ENCODE results near the gene IL9.

Gene IL9

GRCh38 chr5:135895474-135896006 is at the start of gene IL9:
Gene IL9 (minus strand): TSS chr5:135895841. CDS start chr5:135895816, 25 bp downstream.
- ATAC-seq: peak; percentile 22
- Mint-ChIP-seq H3K9me3 (no peaks in the 10 kb centered on the region), H3K36me3 (ENCODE audit: low read depth) (no peaks in the 10 kb centered on the region), H3K4me3 (no peak within 1 kb of the TSS), H3K4me1 (peaks cover 13% of the 10 kb centered on the region), H3K27me3 (peaks cover 41% of the 10 kb centered on the region), H3K27ac (no peak within 1 kb of the TSS)
- DNase-seq: no peak

GRCh38 chr5:135944967-135945560 is 49.4 kb upstream of the IL9 start:
- DNase-seq (peak; percentile 14), ATAC-seq (no peak)
- Mint-ChIP-seq H3K4me3 (no peak overlapping the region), H3K9me3 (no peaks in the 10 kb centered on the region), H3K4me1 (no peaks in the 10 kb centered on the region), H3K27me3 (peaks cover 17% of the 10 kb centered on the region), H3K36me3 (ENCODE audit: low read depth) (no peaks in the 10 kb centered on the region), H3K27ac (no peak overlapping the region)

- Mint-ChIP-seq H3K4me3 (no peak overlapping the region), H3K27ac (no peak overlapping the region), H3K27me3 (peaks cover 19% of the 10 kb centered on the region), H3K4me1 (no peaks in the 10 kb centered on the region), H3K9me3 (no peaks in the 10 kb centered on the region), H3K36me3 (ENCODE audit: low read depth) (no peaks in the 10 kb centered on the region)
- ATAC-seq: no peak
- DNase-seq: no peak
These were observed 48.9 kb upstream of the IL9 start for GRCh38 chr5:135944564-135944963.

- ATAC-seq: no peak
- Mint-ChIP-seq H3K27me3 (peaks cover 31% of the 10 kb centered on the region), H3K4me3 (no peak overlapping the region), H3K9me3 (no peaks in the 10 kb centered on the region), H3K27ac (no peak overlapping the region), H3K36me3 (ENCODE audit: low read depth) (no peaks in the 10 kb centered on the region), H3K4me1 (no peaks in the 10 kb centered on the region)
- DNase-seq: no peak
These were observed 46.6 kb upstream of the IL9 start for GRCh38 chr5:135942202-135942771.

- Mint-ChIP-seq H3K36me3 (ENCODE audit: low read depth) (no peaks in the 10 kb centered on the region), H3K4me1 (no peaks in the 10 kb centered on the region), H3K4me3 (no peak overlapping the region), H3K9me3 (no peaks in the 10 kb centered on the region), H3K27ac (no peak overlapping the region), H3K27me3 (peaks cover 31% of the 10 kb centered on the region)
- DNase-seq: no peak
- no peak for ATAC-seq
These were observed 46.1 kb upstream of the IL9 start for GRCh38 chr5:135941711-135942110.

GRCh38 chr5:135937245-135937911 is 41.7 kb upstream of the IL9 start:
- H3K27me3 Mint-ChIP-seq: peaks cover 28% of the 10 kb centered on the region
- DNase-seq (no peak), ATAC-seq (no peak)
- H3K9me3 Mint-ChIP-seq: no peaks in the 10 kb centered on the region
- H3K4me1 Mint-ChIP-seq: no peaks in the 10 kb centered on the region
- H3K36me3 Mint-ChIP-seq (ENCODE audit: low read depth): no peaks in the 10 kb centered on the region
- no peak overlapping the region for H3K27ac Mint-ChIP-seq
- H3K4me3 Mint-ChIP-seq: no peak overlapping the region

DNA sequence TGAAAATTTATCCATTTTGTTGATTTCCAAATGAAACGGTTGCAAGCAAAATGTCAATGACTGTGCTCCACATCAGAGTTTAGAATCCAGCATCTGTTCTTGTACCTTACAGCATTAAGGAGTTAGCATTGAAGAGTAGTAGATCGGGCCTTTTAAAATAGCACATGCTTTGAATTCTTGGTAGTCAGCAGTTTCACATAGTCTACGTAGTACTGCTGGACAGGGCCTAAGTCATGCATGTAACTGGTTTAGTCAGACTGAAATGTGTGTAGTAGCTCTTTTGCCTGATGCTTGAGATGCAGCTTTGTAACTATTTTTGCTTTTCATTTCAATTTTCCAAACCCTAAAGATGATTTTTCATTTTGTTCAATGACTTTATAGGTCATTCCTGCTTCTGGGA is 39.3 kb upstream of the IL9 start:
- no peak for DNase-seq
- Mint-ChIP-seq H3K9me3 (no peaks in the 10 kb centered on the region), H3K27ac (no peak overlapping the region), H3K36me3 (ENCODE audit: low read depth) (no peaks in the 10 kb centered on the region), H3K4me1 (no peaks in the 10 kb centered on the region), H3K4me3 (no peak overlapping the region), H3K27me3 (peaks cover 40% of the 10 kb centered on the region)
- ATAC-seq: no peak

DNA sequence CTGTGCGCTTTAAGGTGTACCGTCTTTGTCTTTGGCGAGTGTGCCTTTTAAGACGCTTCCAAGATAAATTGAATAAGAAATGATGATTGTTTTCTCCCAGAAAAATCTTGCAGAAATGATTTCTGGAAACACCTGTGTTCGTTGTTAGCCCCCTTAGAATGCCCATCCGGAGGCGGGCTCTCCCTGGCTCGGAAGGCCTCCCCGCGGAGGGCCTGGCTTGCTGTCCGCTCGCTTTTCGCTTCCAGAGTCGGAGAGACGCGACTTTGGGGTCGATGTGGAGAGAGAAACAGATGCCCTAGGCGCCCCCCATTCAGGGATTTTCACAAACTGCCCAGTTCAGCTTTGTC is 35.3 kb upstream of the IL9 start:
- H3K9me3 Mint-ChIP-seq: no peaks in the 10 kb centered on the region
- H3K36me3 Mint-ChIP-seq (ENCODE audit: low read depth): no peaks in the 10 kb centered on the region
- H3K27me3 Mint-ChIP-seq: peaks cover 58% of the 10 kb centered on the region
- DNase-seq: no peak
- H3K4me3 Mint-ChIP-seq: no peak overlapping the region
- no peak overlapping the region for H3K27ac Mint-ChIP-seq
- no peaks in the 10 kb centered on the region for H3K4me1 Mint-ChIP-seq
- ATAC-seq: no peak

GRCh38 chr5:135930029-135930948 is 34.6 kb upstream of the IL9 start:
- Mint-ChIP-seq H3K4me1 (no peaks in the 10 kb centered on the region), H3K4me3 (no peak overlapping the region), H3K36me3 (ENCODE audit: low read depth) (no peaks in the 10 kb centered on the region), H3K27ac (no peak overlapping the region), H3K27me3 (peaks cover 58% of the 10 kb centered on the region), H3K9me3 (no peaks in the 10 kb centered on the region)
- ATAC-seq (no peak), DNase-seq (no peak)

DNA sequence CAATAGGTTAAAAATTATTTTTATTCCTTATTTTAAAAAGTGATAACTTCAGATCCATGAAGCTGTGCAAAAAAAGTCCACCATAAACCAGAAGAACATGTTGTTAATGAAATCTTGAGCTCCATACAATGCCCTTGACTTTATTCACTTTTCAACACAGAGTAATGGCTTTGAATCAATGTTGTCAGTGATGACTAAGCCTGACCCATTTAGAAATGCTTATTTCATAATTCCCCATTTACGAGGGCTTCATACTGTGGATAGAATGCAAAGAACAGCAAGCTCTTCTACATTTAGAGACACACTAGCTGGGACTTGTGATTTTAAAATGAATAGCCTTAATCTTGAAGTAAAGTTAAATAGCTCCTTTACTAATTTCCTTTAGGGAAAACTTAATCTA is 25.7 kb upstream of the IL9 start:
- ATAC-seq (no peak), DNase-seq (no peak)
- Mint-ChIP-seq H3K9me3 (peaks cover 4% of the 10 kb centered on the region), H3K27ac (no peak overlapping the region), H3K4me1 (peaks cover 3% of the 10 kb centered on the region), H3K27me3 (peaks cover 42% of the 10 kb centered on the region), H3K4me3 (no peak overlapping the region), H3K36me3 (ENCODE audit: low read depth) (no peaks in the 10 kb centered on the region)

DNA sequence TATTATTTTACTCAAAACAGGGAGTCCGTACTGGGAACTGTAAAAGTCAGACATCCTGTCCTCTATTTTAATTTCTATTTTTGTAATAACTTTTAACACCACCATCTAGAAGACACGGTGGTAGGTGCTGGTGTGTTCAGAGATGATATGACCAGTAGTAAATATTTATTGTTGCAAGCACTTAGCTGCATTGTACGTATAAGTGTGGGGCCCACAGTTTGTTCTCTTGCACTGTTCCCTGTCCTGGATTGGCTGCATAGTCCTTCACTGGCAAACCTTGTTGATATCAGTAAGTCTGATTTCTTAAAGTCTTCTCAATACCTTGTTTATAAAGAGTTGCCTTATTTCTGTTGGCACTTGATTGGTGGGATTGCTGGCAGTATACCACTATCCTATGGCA is 24.6 kb upstream of the IL9 start:
- Mint-ChIP-seq H3K9me3 (peaks cover 4% of the 10 kb centered on the region), H3K27me3 (peaks cover 46% of the 10 kb centered on the region), H3K36me3 (ENCODE audit: low read depth) (no peaks in the 10 kb centered on the region), H3K4me1 (peaks cover 3% of the 10 kb centered on the region), H3K27ac (no peak overlapping the region), H3K4me3 (no peak overlapping the region)
- no peak for ATAC-seq
- DNase-seq: no peak

DNA sequence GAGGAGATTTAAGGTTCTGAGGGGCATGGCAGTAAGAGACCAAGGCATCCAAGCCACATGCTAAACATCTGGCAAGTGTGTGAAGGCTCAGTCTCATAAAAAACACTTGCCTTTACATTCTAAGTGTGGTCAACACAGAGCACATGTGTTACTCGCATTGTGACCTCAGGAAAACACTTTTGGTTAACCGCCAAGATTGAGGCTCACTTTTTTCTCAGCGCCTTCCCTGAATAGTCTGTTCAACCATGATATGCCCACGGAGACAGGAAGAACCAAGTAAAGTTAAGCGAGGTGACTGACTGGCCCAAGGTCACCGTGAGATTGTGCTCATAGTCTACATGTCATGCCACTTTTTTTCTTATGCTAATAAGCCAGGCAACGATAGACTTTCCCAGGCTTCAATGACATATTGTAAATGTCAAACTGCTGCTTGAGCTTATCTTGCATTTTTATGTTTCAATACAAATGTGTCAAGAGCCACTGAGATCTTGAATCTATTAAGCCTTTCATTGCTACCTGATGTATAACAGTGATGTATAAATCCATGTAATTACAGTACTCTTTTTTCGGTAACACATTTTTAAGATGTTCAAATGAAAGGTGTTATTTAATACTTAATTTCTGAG is 21.1 kb upstream of the IL9 start:
- Mint-ChIP-seq H3K4me3 (no peak overlapping the region), H3K4me1 (peaks cover 13% of the 10 kb centered on the region), H3K9me3 (peaks cover 8% of the 10 kb centered on the region), H3K27ac (no peak overlapping the region), H3K27me3 (peaks cover 47% of the 10 kb centered on the region), H3K36me3 (ENCODE audit: low read depth) (peaks cover 1% of the 10 kb centered on the region)
- ATAC-seq: peak; percentile 35
- no peak for DNase-seq

- H3K4me1 Mint-ChIP-seq: peaks cover 13% of the 10 kb centered on the region
- ATAC-seq (no peak), DNase-seq (no peak)
- peaks cover 8% of the 10 kb centered on the region for H3K9me3 Mint-ChIP-seq
- H3K27ac Mint-ChIP-seq: no peak overlapping the region
- no peak overlapping the region for H3K4me3 Mint-ChIP-seq
- peaks cover 54% of the 10 kb centered on the region for H3K27me3 Mint-ChIP-seq
- H3K36me3 Mint-ChIP-seq (ENCODE audit: low read depth): peaks cover 1% of the 10 kb centered on the region
These were observed 19.9 kb upstream of the IL9 start for GRCh38 chr5:135915466-135916001.

Data from activated naive CD8-positive, alpha-beta T cell treated with anti-CD3 and anti-CD28 coated beads, Interleukin-2, amount 50 U/mL, for 24 hours (primary cell).